Head of caudate nucleus (tissue), 42 donors: ENCODE results near the gene TRAPPC12.
"Not testable (repeated sequence)": the region's sequence is repeated elsewhere in the genome, so short reads cannot be mapped to it uniquely, and the experiment has no call there.

Source experiments
- DNase-seq, 42 donors: peaks; one replicate each; pipeline versions ENCODE4 v3.0.0 to v3.0.0-alpha.2; 2020 to 2021; ENCODE audit warnings: mixed read lengths in 7 of 42
- intact Hi-C: fragments of 100-400 bp; cut with DNase I; formaldehyde crosslinking; loops from one replicate; pipeline ENCODE4 v1.15.0; 2022

TRAPPC12 gene

GRCh38 chr2:3487432-3487831 is 107.9 kb downstream of the TRAPPC12 start:
- peak in 16 of 42 donors; percentile 5 to 72 (median 35) for DNase-seq
- intact Hi-C loops, result no loop called here

DNA sequence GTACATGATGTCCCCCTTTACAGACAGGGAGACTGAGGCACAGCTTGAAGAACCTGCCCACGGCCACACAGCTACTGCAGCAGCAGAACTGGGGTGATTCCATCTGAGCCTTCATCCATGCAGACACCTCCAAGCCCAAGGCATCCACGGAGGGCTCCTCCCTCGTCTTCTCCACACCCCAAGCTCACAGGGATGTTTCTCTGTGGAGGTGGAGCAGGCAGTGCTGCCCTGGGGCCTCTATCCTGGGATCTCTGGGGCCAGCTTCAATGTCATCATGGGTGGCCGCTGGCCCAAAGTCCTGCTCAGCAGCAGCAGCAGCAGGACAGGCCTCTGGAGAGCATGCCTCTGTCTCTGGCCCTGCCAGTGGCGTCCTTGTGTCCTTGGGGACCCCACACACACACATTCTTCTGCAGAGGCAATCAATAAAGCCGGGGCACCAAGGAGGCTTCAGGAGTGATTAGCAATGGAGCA is 108.6 kb downstream of the TRAPPC12 start:
- DNase-seq, result peak in 5 of 42 donors; percentile 3 to 31 (median 14)
- intact Hi-C loops, result no loop called here

DNA sequence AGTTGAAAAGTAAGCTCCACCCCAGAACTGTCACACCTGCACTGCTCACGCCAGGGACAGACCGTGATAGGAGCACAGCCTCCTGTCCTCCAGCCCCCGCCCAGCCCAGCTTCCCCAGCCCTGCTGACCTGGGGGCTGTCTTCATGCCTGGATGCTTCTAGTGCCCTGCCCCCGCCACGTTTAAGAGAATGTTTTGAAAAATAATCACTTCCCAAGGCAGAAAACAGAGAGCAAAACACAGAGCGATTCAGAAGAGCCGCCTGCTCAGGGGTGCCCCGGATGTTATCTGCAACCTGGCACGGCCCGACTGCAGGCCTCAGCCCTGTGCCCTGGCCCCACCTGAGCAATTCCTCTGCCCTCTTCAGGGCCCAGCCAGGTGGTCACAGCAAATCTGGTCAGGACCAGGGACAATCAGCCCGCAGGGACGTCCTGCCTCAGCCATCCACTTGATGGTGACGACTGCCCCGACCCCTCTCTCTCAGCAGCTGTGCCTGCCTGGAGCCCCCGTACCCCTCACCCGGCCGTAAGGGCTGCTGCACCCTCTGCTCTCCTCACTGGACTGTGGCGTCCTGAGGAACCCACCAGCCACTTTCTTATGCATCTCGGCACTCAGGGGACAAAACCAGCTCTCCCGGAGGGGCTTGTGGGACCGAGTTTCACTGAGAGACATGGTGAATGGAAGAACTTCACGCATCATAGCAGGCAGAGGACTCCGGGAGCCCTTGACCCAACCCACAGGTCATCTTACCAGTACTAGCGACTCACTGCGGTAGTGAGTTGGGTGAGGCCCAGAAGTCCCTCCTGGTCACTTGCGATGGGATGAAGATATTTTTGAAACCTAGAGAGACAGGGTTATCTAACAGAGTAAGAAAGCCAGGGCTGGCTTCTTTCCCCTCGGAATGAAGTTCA is 109.6 kb downstream of the TRAPPC12 start:
- intact Hi-C loops, result no loop called here
- peak in 8 of 42 donors; percentile 3 to 36 (median 22) for DNase-seq

- intact Hi-C loops, result no loop called here
- DNase-seq, result peak in 5 of 42 donors; percentile 0 to 38 (median 13)
These were observed 110.2 kb downstream of the TRAPPC12 start for GRCh38 chr2:3489764-3490115.

DNA sequence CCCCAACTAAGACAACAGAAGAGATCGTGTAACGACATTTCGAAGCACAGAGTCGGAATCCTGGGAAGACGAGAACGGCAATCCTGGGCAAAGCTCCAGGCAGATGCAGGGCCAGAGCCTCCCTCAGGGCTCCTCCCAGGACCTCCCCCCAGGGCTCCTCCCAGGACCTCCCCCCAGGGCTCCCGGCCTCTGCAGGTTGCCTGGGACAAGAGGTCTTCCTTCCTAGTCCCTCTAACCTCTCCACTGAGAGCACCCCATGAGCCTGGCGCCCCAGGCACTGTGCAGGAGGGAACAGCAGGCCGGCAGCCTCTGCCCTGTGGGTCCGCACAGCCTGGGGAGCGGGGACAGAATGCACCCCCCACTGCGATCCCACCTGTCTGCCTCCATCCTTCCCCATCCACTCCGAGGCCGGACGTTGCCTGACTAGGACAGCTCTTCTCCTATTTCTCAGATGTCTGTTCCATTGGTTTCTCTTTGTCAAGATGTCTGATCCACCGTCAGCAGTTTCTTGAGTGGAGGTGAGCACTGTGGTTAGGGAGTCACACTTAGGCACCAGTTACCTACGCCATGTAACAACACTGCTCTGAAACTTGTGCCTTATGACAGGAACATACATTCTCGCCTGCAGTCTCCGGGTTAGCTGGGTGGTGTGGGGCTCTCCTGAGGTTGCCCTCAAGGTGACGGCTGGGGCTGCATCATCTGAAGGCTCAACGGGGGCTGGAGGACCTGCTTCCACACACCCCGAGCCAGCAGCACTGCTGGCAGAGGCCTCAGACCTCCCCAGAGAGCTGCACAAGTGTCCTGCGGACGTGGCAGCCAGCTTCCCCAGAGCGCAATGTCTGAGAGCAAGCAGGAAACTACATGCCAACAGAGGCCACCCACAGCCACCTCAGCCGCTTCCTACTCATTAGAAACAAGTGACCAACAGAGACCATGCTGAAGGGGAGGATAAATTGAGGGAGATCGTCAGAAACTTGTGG is 111.0 kb downstream of the TRAPPC12 start:
- peak in 6 of 42 donors; percentile 3 to 34 (median 18) for DNase-seq
- intact Hi-C loops, result no loop called here

DNA sequence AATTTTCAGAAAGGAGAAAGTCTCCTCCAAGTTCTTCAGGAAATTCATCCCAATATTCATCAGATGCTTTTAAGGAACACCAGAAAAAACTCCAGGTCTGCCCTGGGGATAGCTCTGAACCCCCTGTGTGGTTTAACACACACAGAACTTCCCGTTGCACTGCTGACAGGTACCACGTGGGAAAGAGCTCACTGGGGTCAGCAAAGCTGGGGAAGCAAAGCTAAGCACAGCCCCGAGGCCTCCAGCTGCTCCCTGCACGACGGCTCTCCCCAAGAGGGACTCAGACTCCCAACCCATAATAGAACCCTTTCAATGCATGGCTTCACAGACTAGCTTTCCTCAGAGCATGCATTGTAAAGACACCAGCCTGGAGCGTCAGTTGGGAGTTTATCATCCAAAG is 111.8 kb downstream of the TRAPPC12 start:
- peak in 3 of 42 donors; percentile 1 to 41 (median 18) for DNase-seq
- intact Hi-C loops, result no loop called here

DNA sequence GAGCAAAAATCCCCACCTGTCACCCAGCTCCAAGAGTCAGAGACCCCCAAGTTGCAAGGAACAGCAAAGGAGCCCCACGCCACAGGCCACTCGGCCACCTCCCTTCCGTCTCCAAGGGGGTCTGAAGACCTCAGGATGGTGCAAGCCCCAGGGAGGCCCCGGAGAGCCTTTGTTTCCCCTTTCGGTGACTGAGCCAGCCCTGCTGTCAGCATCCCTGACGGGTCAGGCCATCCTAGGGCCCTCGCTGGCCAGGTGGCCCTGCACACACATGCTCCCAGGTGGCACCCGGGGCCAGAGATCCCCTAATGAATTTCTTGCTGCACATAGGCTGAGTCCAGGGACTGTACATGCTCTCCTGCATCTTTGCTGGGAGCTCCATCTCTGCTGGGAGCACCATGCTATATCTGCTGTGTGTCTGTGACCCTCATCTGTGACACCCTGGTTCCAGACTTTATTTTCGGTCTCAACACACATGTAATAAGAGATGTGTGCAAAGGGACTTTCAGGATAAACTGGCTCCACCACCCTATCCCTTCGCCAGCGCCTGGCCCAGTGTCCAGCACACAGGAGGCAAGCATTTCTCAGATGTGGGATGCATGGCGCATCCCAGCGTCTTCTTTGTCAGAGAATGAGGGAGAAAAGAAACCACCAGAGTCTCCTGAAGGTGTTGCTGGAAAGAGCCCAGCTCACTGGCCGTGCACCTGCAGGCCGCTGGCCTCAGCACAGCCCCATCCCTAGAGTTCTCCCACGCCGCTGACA is 112.4 kb downstream of the TRAPPC12 start:
- intact Hi-C loops, result no loop called here
- peak in 4 of 42 donors; percentile 2 to 37 (median 18) for DNase-seq

DNA sequence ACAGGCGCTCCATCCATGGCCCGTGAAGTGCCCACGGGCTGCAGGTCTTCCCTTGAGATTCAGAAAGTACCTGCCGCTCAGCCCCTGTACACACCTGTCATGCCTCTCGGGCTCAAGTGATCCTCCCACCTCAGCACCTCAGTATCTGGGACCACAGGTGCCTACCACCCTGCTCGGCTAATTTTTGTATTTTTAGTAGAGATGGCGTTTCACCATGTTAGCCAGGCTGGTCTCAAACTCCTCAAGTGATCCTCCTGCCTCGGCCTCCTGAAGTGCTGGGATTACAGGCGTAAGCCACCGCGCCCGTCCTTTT is 112.9 kb downstream of the TRAPPC12 start:
- intact Hi-C loops, result not testable (repeated sequence)
- peak in 2 of 42 donors; percentile 9 to 28 for DNase-seq

GRCh38 chr2:3492951-3493614 is 113.6 kb downstream of the TRAPPC12 start:
- intact Hi-C loops, result no loop called here
- peak in 3 of 42 donors; percentile 2 to 41 (median 27) for DNase-seq

GRCh38 chr2:3493615-3494007 is 114.1 kb downstream of the TRAPPC12 start:
- DNase-seq, result peak in 6 of 42 donors; percentile 2 to 71 (median 45)
- intact Hi-C loops, result no loop called here

DNA sequence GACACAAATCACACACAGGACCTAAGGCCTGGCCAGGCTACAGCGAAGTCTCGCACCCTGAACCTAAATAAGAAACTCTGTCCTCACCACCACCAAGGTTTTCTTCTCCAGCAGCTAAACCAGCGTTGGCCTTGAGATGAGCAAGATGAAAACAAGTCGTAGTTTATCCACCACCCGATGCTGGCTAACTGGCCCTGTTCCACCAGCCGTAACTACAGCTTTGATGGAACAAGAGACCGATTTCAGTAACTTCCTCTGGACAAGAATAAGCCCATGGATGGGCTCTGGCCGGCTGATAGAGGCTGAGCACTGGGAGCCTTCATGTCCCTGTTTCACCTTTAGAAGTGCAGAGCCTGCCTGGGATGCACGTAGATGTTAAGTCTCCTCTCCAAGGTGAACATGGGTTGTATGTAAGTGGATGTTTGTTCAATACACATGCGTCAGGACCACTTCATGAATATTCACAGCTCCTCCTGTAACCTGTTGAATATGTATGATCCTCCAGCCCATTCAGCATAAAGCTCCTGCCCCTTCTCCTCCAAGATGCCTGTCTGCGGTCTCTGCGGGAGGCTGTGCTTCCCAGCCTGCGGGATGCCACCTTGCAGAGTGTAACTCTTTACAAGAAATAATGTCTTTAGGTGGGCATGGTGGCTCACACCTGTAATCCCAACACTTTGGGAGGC is 115.6 kb downstream of the TRAPPC12 start:
- intact Hi-C loops, result no loop called here
- peak in 5 of 42 donors; percentile 1 to 22 (median 13) for DNase-seq

- intact Hi-C loops, DNase-seq: not testable (repeated sequence)
These were observed 117.2 kb downstream of the TRAPPC12 start for GRCh38 chr2:3496708-3497080.

DNA sequence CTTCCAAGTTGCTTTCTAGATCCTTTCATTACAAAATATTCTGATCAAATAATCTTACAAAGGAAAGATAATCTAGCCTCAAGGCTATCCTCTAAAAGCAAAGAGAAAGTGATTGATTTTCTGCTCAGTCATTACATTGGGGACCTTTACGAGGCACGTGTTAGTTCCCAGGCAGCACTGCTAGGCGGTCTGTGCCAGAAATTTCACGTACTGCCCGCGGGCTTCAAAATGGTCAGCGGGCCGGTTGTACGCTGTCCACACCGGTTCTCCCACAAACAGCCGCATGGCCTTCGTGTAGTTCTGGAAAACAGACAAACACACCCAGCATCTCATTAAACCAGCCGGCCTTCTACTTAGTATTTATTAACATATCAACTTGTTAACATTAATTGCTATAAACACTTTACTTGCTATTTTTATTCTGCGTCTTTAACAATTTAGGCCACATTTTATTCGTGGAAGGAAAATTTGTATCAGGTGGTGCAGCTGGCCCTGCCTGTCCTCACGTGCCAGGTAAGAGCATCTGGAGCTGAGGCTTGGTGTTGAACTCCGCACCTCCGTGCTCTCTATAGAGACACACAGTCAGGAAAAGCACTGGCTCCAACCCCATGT is 119.4 kb downstream of the TRAPPC12 start:
- intact Hi-C loops, result no loop called here
- peak in 1 of 42 donors; percentile 16 for DNase-seq

DNA sequence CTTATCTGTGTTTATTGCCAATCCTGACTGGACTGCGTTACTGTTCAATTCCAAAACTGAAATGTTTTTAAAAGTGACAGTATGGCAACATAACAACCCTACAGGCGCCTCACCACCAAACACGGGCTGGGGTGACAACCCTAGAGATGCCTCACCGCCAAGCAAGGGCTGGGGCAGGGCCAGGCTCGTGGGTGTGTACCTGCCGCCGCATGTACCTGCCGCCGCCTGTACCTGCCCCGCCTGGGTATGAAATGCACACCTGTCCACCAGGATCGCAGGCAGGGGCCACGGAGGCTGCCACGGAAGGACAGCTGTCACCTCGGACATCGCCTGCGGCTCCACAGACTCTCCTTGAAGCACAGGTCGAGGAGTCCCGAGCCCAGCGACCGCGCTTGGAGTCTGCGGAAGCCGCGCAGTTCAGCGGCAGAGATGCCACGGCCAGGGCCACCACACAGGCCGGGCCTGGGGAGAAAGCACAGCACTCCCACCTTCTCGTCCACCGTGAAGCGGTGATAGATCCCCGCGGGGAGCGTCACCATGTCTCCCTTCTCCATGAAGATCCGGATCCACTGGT is 120.9 kb downstream of the TRAPPC12 start:
- intact Hi-C loops, result no loop called here

GRCh38 chr2:3503046-3503445 is 123.6 kb downstream of the TRAPPC12 start:
- no peak for DNase-seq
- intact Hi-C loops, result no loop called here

More for the DNA sequence above, 120.9 kb downstream of the TRAPPC12 start:
- peak in 1 of 42 donors; percentile 27 for DNase-seq

DNA sequence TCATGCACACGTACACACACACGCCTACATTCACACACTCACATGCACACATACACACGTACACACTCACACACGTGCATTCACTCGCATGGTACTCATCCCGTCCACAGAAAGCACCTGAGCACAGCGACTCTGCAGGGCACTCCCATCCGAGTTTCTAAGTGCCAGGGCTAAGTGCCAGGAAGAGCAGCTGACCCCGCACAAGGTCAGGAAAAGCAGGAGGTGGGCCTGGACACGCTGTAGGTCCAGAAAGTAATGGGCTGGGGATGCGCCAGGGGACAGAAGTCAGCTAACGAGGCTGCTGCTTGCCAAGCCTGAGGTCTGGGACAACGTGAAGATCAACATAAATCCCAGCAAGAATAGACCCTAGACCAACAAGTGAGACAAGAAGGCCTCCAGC is 124.0 kb downstream of the TRAPPC12 start:
- DNase-seq, result no peak
- intact Hi-C loops, result no loop called here

GRCh38 chr2:3504741-3505140 is 125.2 kb downstream of the TRAPPC12 start:
- DNase-seq, result no peak
- intact Hi-C loops, result no loop called here
